HL-60/S4 (cell line): Measurements from ENCODE around the gene ABHD16B.

Experiments
- in situ Hi-C: fragments of 300-500 bp; cut with MboI; formaldehyde crosslinking; loops from 2 replicates; pipeline ENCODE4 v1.14.3; 2022; ENCODE audit warnings: low sequenced_read_pairs

Gene ABHD16B

DNA sequence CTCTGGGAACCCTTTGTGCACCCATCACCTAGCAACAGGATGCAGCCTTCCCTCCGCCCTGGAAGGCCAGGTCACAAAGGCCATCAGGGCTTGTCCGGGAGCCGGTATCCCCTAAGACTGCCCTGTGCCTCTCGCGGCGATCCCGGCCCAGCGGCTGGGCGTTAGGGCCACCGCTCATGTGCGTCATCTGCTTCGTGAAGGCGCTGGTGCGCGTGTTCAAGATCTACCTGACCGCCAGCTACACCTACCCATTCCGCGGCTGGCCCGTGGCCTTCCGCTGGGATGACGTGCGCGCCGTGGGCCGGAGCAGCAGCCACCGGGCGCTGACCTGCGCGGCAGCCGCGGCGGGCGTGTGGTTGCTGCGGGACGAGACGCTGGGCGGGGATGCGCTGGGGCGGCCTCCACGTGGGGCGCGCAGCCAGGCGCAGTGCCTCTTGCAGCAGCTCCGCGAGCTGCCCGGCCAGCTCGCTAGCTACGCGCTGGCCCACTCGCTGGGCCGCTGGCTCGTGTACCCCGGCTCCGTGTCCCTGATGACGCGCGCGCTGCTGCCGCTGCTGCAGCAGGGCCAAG lies at the start of gene ABHD16B:
TSS of gene ABHD16B (plus strand) at position 134 of the 570 bp plus-strand sequence. CDS start at position 177, 43 bp downstream.
- in situ Hi-C loops = no loop called here

DNA sequence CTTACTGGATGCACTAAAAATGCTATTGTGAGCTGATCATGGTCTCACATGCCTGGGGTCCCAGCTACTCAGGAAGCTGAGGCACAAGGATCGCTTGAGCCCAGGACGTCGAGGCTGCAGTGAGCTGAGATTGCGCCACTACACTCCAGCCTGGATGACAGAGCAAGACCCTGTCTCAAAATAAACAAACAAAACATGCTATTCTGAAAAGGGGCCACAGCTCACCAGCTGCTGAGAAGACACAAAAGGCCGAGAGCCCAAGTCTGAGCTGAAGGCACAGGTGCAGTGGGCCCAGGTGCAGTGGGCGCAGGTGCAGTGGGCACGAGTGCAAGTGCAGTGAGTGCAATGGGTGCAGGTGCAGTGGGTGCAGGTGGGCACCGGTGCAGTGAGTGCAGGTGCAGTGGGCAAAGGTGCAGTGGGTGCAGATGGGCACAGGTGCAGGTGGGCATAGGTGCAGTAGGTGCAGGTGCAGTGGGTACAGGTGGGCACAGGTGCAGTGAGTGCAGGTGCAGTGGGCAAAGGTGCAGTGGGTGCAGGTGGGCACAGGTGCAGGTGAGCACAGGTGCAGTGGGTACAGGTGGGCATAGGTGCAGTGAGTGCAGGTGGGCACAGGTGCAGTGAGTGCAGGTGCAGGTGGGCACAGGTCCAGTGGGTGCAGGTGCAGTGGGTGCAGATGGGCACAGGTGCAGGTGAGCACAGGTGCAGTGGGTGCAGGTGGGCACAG lies 46.2 kb upstream of the ABHD16B start:
- in situ Hi-C loops = no loop called here

DNA sequence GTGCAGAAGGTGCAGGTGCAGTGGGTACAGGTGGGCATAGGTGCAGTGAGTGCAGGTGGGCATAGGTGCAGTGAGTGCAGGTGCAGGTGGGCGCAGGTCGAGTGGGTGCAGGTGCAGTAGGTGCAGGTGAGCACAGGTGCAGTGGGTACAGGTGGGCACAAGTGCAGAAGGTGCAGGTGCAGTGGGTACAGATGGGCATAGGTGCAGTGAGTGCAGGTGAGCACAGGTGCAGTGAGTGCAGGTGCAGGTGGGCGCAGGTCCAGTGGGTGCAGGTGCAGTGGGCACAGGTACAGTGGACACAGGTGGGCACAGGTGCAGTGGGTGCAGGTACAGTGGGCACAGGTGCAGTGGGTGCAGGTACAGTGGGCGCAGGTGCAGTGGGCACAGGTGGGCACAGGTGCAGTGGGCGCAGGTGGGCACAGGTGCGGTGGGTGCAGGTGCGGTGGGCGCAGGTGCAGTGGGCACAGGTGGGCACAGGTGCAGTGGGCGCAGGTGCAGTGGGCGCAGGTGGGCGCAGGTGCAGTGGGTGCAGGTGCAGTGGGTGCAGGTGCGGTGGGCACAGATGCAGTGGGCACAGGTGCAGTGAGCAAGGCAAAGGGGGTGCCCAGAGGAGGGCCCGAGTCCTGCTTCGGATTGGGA lies 45.6 kb upstream of the ABHD16B start:
- in situ Hi-C loops = no loop called here

DNA sequence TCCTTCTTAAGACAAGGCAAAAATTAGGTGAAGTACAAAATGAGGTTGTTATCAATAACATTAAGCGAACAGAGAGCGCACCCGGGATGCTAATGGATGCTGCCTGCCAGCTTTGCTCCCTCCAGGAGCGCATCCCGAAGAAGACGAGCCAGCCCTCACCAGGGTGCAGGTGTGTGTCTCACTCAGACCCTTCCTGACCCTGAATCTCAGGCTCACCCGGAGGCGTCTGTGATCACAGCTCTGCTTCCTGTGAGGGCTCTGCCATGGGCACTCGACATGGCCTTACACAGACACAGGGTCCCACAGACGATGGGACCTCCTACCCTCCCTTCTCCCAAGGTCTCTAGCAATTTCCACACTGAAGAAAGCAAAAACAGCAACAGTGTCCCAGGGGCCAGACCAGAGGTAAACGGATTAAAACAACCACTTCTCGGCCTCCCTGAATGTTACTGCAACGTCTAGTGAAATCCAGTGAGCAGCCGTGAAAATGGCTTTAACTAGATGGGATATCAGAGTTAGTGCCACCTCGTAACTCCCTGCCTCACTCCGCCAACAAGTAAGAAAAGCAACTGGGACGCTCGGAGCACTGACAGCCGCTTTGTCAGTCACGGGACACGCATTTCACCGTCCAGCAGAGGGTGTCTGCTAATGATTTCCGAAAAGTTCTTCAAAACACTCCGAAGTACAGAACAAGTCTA lies 41.9 kb upstream of the ABHD16B start:
- in situ Hi-C loops = no loop called here

DNA sequence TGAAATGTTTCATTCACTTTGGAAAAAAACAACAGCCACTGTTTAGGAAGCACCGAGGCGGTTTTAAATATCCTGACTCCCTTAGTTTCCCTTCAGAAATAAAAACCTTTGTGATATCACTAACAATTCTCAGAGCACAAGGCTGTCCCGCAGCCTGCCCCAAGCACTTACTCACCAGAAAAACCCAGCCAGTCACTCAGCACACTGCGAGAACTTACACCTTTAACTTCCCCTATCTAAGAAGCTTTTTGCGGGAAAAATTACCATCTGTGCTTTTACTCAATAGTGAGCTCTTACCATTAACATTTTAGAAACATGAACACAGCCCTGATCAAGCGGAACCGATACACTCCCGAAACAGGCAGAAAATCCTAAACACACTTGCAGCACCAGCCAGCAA lies 39.5 kb upstream of the ABHD16B start:
- in situ Hi-C loops = no loop called here

DNA sequence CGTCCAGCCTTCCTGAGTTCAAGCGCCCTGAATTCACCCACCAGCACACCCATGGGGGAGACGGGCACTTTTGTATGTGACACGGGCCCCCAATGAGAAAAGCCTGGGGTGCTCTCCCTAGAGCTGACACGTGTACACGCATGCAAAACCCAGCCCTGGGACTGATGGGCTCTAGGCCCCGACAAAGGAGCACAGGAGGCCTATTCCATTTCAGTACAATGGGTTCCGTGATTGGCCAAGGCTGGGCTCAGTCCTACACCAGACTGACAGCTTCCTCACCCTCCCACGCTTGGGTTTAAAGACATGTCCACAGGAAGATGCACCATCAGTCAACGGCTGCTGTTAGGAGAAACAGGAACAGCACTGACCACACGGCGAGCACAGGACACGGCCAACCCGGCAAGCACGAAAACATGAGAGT lies 39.0 kb upstream of the ABHD16B start:
- in situ Hi-C loops = no loop called here

DNA sequence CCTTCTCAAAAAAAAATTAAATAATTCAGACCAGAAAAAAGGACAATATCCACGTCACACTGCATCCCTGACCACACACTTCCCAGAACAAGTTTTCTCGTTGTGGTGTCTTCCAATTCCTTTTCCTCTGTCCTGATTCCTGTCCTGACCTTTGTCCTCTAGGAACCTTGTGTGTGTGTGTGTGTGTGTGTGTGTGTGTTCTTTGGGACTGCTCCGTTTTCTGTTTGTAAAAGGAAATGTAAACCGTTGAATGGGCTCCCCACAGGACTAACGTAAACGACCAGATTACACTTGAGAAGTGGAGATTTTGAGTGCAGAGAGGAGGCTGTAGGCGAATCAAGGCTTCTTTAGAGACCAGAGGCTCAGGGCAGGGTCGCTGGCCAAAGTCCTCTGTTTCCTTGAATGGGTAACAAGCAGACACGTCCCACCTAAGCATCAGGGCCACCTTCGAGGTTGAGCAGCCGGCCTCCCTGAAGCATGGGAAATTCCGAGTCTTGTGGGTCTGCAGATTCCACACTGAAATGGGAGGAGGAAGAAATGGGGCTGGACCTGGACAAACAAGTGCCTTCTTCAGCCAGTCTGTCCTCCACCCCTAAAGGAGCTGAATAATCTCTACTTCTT lies 37.5 kb upstream of the ABHD16B start:
- in situ Hi-C loops = no loop called here

DNA sequence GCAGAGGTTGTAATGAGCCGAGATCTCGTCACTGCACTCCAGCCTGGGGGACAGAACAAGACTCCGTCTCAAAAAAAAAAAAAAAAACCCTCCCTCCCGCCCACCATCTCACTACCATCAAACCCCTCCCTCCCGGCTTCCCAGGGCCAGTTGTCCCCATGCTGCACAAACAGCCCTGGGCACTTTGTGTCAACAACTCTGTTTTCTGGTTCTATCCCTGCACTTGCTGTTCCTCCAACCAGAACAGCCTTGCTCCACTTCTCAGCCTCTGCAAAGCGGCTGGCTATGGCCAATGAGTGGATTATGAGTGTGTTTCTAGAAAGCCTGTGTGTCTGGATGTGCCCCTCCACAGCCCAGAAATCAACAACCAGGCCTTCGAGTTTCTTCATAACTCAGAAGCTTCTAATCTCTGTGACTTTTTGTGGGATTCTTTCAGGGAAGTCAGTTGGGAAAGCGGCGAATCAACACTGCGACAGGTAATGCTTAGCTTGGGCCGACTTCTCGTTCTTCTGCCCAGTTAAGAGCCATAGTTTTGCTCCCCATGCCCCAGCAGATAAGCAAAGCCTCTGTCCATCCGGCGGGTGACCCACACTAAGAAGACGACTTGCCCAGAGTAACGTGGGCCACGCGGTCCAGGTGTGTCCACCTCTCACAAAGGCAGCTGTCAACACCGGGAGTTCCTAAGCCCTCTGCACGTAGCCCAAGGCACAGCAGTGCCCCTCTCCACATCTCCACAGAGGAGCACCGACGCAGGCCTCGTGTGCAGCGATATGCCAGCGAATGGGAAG lies 35.8 kb upstream of the ABHD16B start:
- in situ Hi-C loops = no loop called here

DNA sequence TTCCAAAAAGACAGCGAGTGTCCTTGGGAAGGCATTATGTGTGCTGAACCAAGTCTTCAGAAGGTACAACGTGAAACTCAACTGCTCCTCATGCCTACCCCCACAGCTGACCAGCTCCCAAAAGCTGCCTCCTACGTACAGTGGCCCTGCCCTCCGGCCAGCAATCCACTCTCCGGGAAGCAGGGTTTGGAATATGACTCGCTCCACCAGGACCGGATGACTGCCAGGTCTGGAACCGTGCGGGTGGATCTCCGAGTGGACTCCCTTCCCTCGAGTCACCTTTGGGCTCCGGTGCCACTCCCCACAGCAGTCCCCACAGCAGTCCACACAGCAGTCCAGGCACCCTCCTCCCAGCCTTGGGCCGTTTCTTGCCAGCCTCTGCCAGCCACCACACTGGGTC lies 34.5 kb upstream of the ABHD16B start:
- in situ Hi-C loops = no loop called here

DNA sequence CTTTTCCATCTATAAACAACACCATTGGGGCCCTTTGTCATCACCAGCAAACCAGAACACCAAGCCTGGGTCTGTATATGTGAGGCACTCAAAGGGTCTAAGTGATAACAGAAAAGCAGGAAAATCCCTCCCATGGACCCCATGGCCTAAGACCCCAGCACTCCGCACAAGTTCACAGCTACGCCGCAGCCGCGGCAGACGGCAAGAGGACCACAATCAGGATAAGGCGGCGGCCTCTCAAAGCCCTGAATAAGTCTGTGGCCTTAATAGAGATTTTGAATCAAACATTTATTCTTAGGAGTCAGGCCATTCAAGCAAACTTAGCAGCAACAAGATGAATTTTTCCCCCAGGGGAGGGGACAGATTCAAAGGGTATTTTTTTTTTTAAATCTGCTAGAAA lies 33.2 kb upstream of the ABHD16B start:
- in situ Hi-C loops = no loop called here

DNA sequence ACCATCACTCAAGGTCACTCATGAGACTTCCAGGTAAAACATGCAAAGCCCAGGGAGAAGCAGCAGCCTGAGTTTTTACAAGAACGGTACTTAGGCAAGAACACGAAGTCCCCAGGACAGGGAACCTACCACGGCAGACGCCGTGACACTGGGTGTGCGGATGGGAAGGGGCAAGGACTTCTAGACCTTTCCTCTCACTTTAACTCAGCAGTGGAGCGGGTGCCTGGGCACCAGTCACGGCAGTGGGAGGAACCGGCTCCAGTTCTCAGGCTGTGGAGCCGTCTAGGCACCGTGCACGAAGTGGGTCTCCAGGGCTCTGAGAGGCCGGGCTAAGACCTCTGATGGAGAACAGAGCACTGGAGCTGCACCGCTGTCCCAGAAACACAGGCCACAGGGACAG lies 32.8 kb upstream of the ABHD16B start:
- in situ Hi-C loops = no loop called here

DNA sequence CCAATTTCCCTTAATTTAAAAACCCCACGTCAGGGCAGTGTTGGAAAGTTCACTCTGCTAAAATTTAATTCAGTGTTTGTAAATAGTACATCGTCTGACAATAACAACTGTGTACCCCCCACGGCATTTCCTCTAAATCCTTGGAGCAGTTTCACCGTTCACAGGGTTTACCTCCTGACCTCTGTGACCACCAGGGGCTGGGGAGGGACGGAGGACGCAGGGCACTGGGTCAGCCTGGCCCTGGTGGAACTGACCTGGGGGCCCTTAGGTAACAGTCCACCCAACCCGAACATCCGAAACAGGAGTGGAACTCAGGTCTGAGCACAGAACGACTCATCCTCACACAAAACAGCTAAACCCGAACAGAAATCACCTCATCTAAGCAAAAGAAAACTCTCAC lies 32.3 kb upstream of the ABHD16B start:
- in situ Hi-C loops = no loop called here

DNA sequence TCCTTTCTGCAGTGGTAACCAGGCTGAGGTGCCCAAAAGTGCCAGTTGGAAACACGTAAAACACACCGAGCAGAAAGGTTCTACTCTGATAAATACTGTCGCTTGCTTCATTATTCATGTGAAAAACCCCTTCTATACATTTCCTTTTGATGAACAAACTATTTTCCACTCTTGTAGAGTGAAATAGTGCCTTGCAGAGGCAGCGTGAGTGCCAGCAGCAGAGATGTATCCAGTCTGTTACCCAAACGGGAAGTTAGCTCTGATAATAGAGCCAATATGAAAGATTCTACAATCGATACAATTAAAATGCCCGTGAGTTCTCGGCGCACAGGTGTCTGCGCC lies 31.7 kb upstream of the ABHD16B start:
- in situ Hi-C loops = no loop called here

DNA sequence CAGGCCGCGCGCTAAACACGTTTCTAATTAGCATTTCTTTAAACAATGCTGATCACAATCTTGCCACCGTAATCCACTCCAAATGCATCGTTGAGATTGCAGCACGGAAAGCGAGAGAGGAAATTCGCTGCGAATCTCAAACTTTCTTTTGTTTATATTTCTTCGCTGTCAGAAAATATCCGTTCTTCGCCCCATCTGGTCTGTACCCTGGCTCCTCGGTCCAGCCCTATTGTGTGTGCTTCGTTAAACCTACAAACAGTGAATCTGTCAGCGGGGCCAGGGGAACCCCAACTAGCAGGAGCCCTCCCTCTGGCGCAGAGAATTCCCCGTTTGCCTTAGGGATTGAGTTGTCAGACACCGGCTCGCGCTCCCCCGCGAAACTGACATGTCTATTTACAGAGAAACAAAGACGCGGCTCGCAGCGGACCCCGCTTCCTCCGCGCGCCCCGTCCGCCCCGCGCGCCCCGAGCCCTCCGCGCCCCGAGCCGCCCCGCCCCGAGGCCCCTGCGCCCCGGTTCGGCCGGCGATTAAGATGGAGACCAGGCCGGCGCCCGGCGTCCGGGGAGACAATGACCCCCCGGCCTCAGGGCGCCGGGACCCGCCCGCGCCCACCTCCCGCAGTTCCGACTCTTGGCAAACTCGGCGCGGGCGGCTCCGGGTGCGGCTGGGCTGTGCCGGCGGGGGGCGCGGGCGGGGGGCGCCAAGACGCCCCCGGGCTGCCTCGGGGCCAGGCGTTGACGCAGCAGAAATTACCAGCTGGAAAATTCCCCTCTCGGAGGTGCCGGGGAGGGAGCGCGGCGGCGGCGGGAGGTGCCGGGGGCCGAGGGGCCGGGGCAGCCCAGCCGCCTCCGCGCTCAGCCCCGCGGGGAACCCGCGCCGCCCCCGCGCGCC lies 31.1 kb upstream of the ABHD16B start:
- in situ Hi-C loops = no loop called here

DNA sequence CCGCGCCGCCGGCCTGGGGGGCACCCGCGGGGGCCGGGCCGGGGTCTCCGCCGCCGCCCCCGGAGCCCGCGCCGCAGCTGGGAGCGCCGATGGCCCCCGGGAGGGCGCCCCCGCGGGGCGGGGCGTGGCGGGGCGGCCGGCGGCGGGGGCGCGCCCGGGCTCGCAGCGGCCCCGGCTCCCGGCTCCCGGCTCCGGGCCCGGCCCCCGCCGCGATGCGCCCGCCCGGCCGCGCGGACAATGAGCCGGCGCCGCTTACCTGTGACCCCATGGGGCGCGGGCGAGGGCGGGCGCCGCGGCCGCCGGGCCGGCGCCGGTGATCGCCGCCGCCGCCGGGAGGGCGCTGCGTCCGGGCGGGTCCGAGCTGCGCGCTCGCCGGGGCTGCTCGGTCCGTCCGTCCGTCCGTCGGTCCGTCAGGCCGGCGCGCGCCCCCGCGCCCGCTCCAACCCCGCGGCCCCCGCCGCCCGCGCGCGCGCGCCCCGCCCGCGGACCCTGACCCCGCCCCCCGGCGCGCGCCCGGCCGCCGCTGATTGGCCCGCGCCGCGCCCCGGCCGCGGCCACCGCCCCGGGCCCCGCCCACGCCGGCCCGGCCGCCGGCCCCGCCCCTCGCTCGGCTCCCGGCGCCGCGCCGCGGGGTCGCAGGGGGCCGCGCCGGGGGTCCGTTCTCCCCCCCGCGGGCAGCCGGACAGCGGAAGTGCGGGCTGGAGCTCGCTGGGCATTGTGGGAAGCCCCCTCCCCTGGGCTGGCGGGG lies 30.3 kb upstream of the ABHD16B start, which contains the start of gene ZBTB46:
TSS of gene ZBTB46 (minus strand) at position 424 of the 748 bp plus-strand sequence. CDS start 40,507 bp downstream, outside the sequence.
- in situ Hi-C loops = no loop called here

DNA sequence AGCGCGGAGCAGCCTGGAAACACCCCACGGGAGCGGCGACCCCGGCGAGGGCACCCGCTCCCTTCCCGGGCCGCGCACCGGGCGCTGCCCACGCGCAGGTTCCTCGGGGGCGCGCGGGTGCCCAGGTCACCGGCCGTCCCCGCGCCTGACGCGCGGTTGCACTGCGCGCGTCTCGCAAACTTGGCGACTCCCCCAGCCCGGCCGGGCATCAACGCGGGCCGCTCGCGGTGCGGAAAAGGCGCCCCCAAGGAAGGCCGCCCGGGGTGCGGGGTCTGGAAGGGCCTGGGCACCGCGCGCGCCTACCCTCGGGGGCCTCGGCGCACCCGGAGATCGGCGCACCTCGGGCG lies 29.7 kb upstream of the ABHD16B start:
- in situ Hi-C loops = no loop called here

DNA sequence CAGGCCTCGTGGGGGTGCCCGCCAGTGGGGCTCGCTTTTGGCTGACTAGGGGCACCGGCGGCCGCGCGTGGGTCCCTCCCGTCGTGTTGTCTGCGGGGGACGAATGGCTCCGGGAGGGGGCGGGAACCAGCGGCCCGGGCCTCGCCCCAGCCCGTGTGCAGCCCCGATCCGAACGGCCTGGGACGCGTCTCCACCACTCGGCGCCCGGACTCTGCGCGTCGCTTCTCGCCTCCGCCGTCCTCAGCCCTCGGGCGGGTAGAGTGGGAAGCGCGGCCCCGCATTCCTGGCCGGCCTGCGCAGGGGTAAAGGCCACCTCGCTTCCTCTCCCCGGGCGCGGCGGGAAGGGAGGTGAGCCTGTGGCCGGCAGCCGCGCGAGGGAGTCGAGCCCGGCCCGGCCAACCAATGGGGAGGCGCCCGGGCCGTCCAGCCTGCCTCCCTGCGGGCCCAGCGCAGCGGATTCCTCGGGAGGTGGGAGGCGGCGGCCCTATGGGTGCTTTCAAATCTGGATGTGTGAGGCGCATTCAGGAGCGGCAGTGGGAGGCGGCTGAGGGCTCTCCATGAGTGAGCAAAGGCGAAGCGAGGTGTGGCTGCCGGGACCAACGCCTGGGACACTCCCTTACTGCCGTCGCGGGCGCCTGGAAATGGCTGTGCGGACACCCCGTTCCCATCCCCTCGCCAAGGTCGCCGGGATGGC lies 29.2 kb upstream of the ABHD16B start:
- in situ Hi-C loops = no loop called here

DNA sequence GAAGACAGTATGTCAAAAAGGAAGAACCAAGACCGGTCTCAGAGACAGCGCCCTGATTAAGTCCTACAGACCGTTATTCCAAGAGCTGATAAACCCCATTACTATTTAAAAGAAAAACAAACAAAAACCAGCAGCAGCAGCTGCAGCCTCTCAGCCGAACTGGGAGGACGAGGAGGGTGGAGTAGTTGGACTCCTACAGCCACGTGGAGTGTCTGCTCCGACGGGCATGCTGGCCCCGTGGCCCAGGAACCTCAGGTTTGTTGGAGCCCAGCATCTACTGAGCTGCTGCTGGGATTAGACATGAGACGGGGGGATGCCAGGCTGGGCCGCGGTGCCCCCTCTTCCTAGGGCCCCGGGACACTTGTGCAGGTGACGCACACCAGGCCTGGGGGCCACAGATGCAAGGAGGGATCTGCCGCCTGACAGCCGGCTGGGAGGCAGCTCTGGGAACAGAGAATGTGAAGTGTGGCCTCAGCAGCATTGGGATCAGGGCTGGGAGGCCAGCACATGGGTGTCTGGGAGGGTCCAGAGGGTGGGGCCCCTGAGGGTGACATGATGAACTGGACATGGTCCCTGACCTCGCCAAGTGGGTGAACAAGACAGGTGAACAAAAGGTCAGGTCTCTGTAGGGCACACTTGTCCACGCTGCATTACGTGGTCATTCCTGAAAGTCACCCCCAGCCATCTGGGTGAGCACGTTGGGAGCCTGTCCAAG lies 27.4 kb upstream of the ABHD16B start:
- in situ Hi-C loops = no loop called here
